Right lobe of liver (tissue), 6 donors: Measurements from ENCODE around the gene KCNMA1. TPM values are rescaled to one million over a fixed set of nuclear protein-coding genes. Genes with fewer than 3 reads are reported as not detected.

Experiments
- ATAC-seq, 4 donors: fragments of 200-7000 bp; cut with Tn5 transposase; one replicate each; pipeline ENCODE4 v1.9.1; 2020; ENCODE audit warnings: mild to moderate bottlenecking in 4 of 4, moderate library complexity in 4 of 4
- DNase-seq, 3 donors: peaks; one replicate each; pipeline ENCODE4 v3.0.0-alpha.2; 2020
- H3K27ac ChIP-seq, 3 donors: fragments of 200-600 bp; one replicate each; pipeline ENCODE4 v1.8.0; 2022
- H3K27me3 ChIP-seq, 2 donors: fragments of 200-600 bp; one replicate each; pipeline ENCODE4 v1.8.0; 2022
- H3K36me3 ChIP-seq, 4 donors: fragments of 200-600 bp; sonication (generic) in 1 of 4; one replicate each; pipeline versions ENCODE4 v1.5.1 to v1.8.0; 2017 to 2022; ENCODE audit warnings: control low read depth in 1 of 4
- H3K4me1 ChIP-seq, 4 donors: fragments of 200-600 bp; sonication (generic) in 1 of 4; one replicate each; pipeline versions ENCODE4 v1.5.1 to v1.8.0; 2017 to 2022; ENCODE audit warnings: control low read depth in 1 of 4
- H3K4me3 ChIP-seq, 3 donors: fragments of 200-600 bp; one replicate each; pipeline ENCODE4 v1.8.0; 2022
- H3K9me3 ChIP-seq, 4 donors: fragments of 200-600 bp; sonication (generic) in 1 of 4; one replicate each; pipeline versions ENCODE4 v1.5.1 to v1.8.0; 2017 to 2022; ENCODE audit warnings: control low read depth in 1 of 4
- POLR2A ChIP-seq: fragments of 450-650 bp; IDR thresholded peaks from one replicate; pipeline ENCODE4 v1.6.1; 2017; ENCODE audit warnings: antibody characterized with exemption, mild to moderate bottlenecking
- WGBS: methylation state at CpG from one replicate; pipeline ENCODE4 v1.1.6; 2018; ENCODE audit warnings: low coverage, low lambda C conversion rate; ENCODE audit not compliant: insufficient coverage; ENCODE audit errors: missing lambda C conversion rate; 5-methylcytosine and 5-hydroxymethylcytosine counted together
- intact Hi-C, 2 donors: fragments of 100-400 bp; cut with DNase I; formaldehyde crosslinking; loops; one replicate each; pipeline versions ENCODE4 v1.11.2 to v1.14.1; 2022
- total RNA-seq, 6 experiments: library from RNA; depleted of rRNA in 2 of 6; stranded (reverse); fragments of >200 nt in 2 of 6; fragmentation: NEBNext Ultra II Directional in 3 of 6; extraction: Animal tissue kit (Norgen Biotek cat#: 25700) in 3 of 6; gene quantifications; one replicate each; pipeline versions ENCODE4 v1.1.0 to v1.2.4, GENCODE V29; 2016 to 2023
- TF ChIP-seq, protein P1 (sequence below), 4 donors: fragments of 200-600 bp in 3 of 4; fragments of 450-650 bp in 1 of 4; IDR thresholded peaks; one replicate each; pipeline versions ENCODE4 v1.5.1 to v1.8.0; 2016 to 2022; ENCODE audit warnings: antibody characterized with exemption in 4 of 4, mild to moderate bottlenecking in 2 of 4
- donor health status: DM: no; HTN: yes; CAD: no.
- donor health status: DM: no; HTN: no; CAD: no.
- donor health status: DM: no; HTN: no; CAD: no.
- donor health status: DM: no; HTN: yes; CAD: no.
- donor health status: DM: no; HTN: yes; CAD: no.

KCNMA1 gene
- total RNA-seq, 6 experiments from 2014 or later = 5.7 to 48.0 (median 15.1) TPM

DNA sequence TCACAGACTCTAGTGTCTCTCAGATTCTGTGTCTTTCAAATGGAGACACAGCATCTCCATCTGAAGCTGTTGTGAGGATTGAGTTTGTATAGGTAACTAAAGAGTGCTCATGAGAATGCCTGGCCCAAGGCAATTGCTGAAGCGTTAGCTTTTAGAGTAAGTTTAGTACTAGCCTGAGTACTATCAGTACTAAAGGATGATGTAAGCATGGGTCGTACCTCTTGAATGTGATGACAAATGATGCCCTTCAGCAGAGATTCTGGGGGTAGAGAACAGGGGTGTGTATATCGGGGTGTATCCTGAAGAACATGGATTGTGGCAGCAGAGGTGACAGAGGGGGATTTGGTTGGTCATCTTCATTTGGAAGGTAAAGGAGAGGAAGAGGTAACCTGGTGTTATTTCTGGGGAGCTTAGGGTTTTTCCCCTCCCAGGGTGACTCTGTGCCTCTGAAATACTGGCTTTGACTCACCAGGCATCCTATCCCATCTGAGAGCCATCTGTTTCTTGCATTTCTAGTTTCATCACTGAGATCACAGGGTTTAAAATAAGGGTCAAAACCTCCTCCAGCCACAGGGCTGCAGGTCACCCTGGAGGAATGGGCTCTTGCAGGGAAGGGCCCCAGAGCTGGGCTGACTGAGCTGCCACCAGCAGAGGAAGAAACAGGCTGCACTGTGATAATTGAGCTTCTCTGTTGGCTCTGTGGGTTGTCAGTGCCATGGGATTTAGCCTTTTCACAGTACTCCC lies 756.0 kb downstream of the KCNMA1 start:
- DNase-seq (no peak), ATAC-seq (no peak)
- intact Hi-C loops = no loop called here
- WGBS = 63% methylated on average over 2 of the region's 3 CpGs
- no peaks in the 10 kb centered on the region for H3K4me1 ChIP-seq
- no peaks in the 10 kb centered on the region for H3K27me3 ChIP-seq
- no peaks in the 10 kb centered on the region for H3K9me3 ChIP-seq
- H3K36me3 ChIP-seq = no peaks in the 10 kb centered on the region
- TF ChIP-seq, protein P1, sequence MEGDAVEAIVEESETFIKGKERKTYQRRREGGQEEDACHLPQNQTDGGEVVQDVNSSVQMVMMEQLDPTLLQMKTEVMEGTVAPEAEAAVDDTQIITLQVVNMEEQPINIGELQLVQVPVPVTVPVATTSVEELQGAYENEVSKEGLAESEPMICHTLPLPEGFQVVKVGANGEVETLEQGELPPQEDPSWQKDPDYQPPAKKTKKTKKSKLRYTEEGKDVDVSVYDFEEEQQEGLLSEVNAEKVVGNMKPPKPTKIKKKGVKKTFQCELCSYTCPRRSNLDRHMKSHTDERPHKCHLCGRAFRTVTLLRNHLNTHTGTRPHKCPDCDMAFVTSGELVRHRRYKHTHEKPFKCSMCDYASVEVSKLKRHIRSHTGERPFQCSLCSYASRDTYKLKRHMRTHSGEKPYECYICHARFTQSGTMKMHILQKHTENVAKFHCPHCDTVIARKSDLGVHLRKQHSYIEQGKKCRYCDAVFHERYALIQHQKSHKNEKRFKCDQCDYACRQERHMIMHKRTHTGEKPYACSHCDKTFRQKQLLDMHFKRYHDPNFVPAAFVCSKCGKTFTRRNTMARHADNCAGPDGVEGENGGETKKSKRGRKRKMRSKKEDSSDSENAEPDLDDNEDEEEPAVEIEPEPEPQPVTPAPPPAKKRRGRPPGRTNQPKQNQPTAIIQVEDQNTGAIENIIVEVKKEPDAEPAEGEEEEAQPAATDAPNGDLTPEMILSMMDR (IDR thresholded peaks at IDR 0.05) = no peak
- no peak for TF ChIP-seq POLR2A
- no peak overlapping the region for H3K27ac ChIP-seq
- H3K4me3 ChIP-seq = no peak overlapping the region

- TF ChIP-seq, protein P1 (IDR thresholded peaks at IDR 0.05) = no peak
- no peak for TF ChIP-seq POLR2A
- 47% methylated on average over 3 of the region's 4 CpGs for WGBS
- Histone ChIP-seq H3K27me3 (no peaks in the 10 kb centered on the region), H3K36me3 (no peaks in the 10 kb centered on the region), H3K9me3 (no peaks in the 10 kb centered on the region), H3K4me3 (no peak overlapping the region), H3K27ac (no peak overlapping the region), H3K4me1 (no peaks in the 10 kb centered on the region)
- no peak for ATAC-seq
- DNase-seq = no peak
- intact Hi-C loops = no loop called here
These were observed 756.7 kb downstream of the KCNMA1 start for GRCh38 chr10:76880931-76881330.

GRCh38 chr10:76879116-76879913 lies 758.3 kb downstream of the KCNMA1 start:
- H3K36me3 ChIP-seq = no peaks in the 10 kb centered on the region

GRCh38 chr10:76878514-76878913 lies 759.1 kb downstream of the KCNMA1 start:
- no peak overlapping the region for H3K4me3 ChIP-seq
- H3K27me3 ChIP-seq = no peaks in the 10 kb centered on the region
- no peak for TF ChIP-seq POLR2A
- TF ChIP-seq, protein P1 (IDR thresholded peaks at IDR 0.05) = no peak
- no peaks in the 10 kb centered on the region for H3K9me3 ChIP-seq
- H3K4me1 ChIP-seq = no peaks in the 10 kb centered on the region
- intact Hi-C loops = no loop called here
- H3K36me3 ChIP-seq = no peaks in the 10 kb centered on the region
- no peak for ATAC-seq
- no peak overlapping the region for H3K27ac ChIP-seq
- WGBS = 51% methylated on average over 3 of the region's 3 CpGs
- DNase-seq = no peak

More at GRCh38 chr10:76879116-76879913, 758.3 kb downstream of the KCNMA1 start:
- Histone ChIP-seq H3K27me3 (no peaks in the 10 kb centered on the region), H3K4me1 (no peaks in the 10 kb centered on the region), H3K27ac (no peak overlapping the region), H3K9me3 (no peaks in the 10 kb centered on the region), H3K4me3 (no peak overlapping the region)
- DNase-seq = no peak
- no peak for ATAC-seq
- intact Hi-C loops = no loop called here
- TF ChIP-seq, protein P1 (IDR thresholded peaks at IDR 0.05) = no peak
- no peak for TF ChIP-seq POLR2A
- WGBS = 45% methylated on average over 8 of the region's 9 CpGs
